Endothelial cell of umbilical vein (primary cell): ENCODE data around the gene USP17L20. TPM values are rescaled to one million over a fixed set of nuclear protein-coding genes. Genes with fewer than 3 reads are reported as not detected.
"Not testable (repeated sequence)": the region's sequence is repeated elsewhere in the genome, so short reads cannot be mapped to it uniquely, and the experiment has no call there.

Experiments used
- BruUV-seq: library from RNA; stranded (reverse); fragments of 400-500 nt; replicated peaks from 2 replicates; lab custom pipeline; 2021; lab: Mats Ljungman, UMichigan
- CTCF ChIA-PET: fragments of 300-600, 350-600 bp; sonication (Branson Sonifier 250); formaldehyde crosslinking; loops from one replicate; lab custom pipeline; 2021; ENCODE audit warnings: antibody characterized with exemption, inconsistent platforms; lab: Charles Lee
- POLR2A ChIA-PET: fragments of 300-600, 350-600 bp; sonication (Branson Sonifier 250); formaldehyde crosslinking; loops from one replicate; lab custom pipeline; 2021; ENCODE audit warnings: antibody characterized with exemption, inconsistent platforms; lab: Charles Lee
- DNase-seq: peaks from one replicate; pipeline ENCODE4 v3.0.0-alpha.2; 2011; ENCODE audit warnings: low read depth, low spot score
- FAIRE-seq: peaks from 2 replicates; lab custom pipeline; 2011; peaks lifted over from hg19 to GRCh38; lab: Jason Lieb, UNC
- H2AFZ ChIP-seq: 2 replicates; pipeline ENCODE4 v1.6.0; 2012; ENCODE audit warnings: low read depth, low read length, control low read depth, inconsistent platforms
- H3K27ac ChIP-seq: 2 replicates; pipeline ENCODE4 v1.5.1; 2011; ENCODE audit warnings: low read depth, mild to moderate bottlenecking, control low read depth, low read length, moderate library complexity; ENCODE audit not compliant: insufficient read depth
- H3K27me3 ChIP-seq, 2 experiments: 2 replicates each; pipeline versions ENCODE4 v1.6.0 to v1.6.1; 2011; ENCODE audit warnings: low read length in 2 of 2, mixed read lengths in 1 of 2; ENCODE audit not compliant: control insufficient read depth in 2 of 2, insufficient read depth in 2 of 2
- H3K36me3 ChIP-seq, 2 experiments: 2 replicates in 1 of 2; 3 replicates in 1 of 2; pipeline ENCODE4 v1.5.1; 2011; ENCODE audit warnings: low read length in 2 of 2, mild to moderate bottlenecking in 1 of 2, moderate library complexity in 1 of 2; ENCODE audit not compliant: control insufficient read depth in 2 of 2, insufficient read depth in 2 of 2; ENCODE audit errors: extremely low read depth in 1 of 2
- H3K4me1 ChIP-seq: 3 replicates; pipeline ENCODE4 v1.5.1; 2011; ENCODE audit warnings: mild to moderate bottlenecking, low read length; ENCODE audit not compliant: control insufficient read depth, insufficient read depth; ENCODE audit errors: extremely low read depth
- H3K4me2 ChIP-seq: 2 replicates; pipeline ENCODE4 v1.6.1; 2011; ENCODE audit warnings: low read length, control low read depth, mixed read lengths; ENCODE audit not compliant: insufficient read depth
- H3K4me3 ChIP-seq, 3 experiments: fragments of 200-600 bp in 1 of 3; sonication (generic), shearing (Covaris generic) in 1 of 3; replicated peaks in 1 of 3; 2 replicates each; pipeline ENCODE4 v1.5.1; 2011 to 2016; ENCODE audit warnings: control low read depth in 3 of 3, low read length in 3 of 3, mild to moderate bottlenecking in 2 of 3, inconsistent platforms in 1 of 3, low read depth in 1 of 3, moderate library complexity in 1 of 3; ENCODE audit not compliant: insufficient read depth in 1 of 3
- H3K79me2 ChIP-seq: 2 replicates; pipeline ENCODE4 v1.6.0; 2012; ENCODE audit warnings: low read length, inconsistent platforms; ENCODE audit not compliant: control insufficient read depth, insufficient read depth
- H3K9ac ChIP-seq: replicated peaks from 2 replicates; pipeline ENCODE3; 2011; ENCODE audit warnings: low read length, control low read depth; ENCODE audit not compliant: insufficient read depth; ENCODE audit errors: extremely low read depth
- H3K9me1 ChIP-seq: replicated peaks from 3 replicates; pipeline ENCODE4 v1.6.0; 2011; ENCODE audit warnings: mild to moderate bottlenecking, low read length; ENCODE audit not compliant: control insufficient read depth, insufficient read depth; ENCODE audit errors: extremely low read depth
- H3K9me3 ChIP-seq: replicated peaks from 2 replicates; pipeline ENCODE4 v1.5.1; 2012; ENCODE audit warnings: low read length, inconsistent platforms; ENCODE audit not compliant: control insufficient read depth, insufficient read depth
- H4K20me1 ChIP-seq: replicated peaks from 2 replicates; pipeline ENCODE3; 2011; ENCODE audit warnings: mild to moderate bottlenecking, low read length; ENCODE audit not compliant: control insufficient read depth, insufficient read depth; ENCODE audit errors: extremely low read depth
- dilution Hi-C: fragments of 300-500 bp; cut with MboI; formaldehyde crosslinking; loops from one replicate; pipeline ENCODE4 v1.15.0; 2019; ENCODE audit warnings: low sequenced_read_pairs; ENCODE audit not compliant: extremely low pct_ligation_motif_present
- intact Hi-C: fragments of 100-400 bp; cut with micrococcal nuclease; formaldehyde crosslinking; loops from one replicate; pipeline ENCODE4 v1.10.0; 2022
- polyA plus RNA-seq, 4 experiments: library from polyadenylated mRNA; depleted of rRNA in 3 of 4; stranded (reverse) in 3 of 4; unstranded in 1 of 4; fragments of >200 nt; gene quantifications; 2 replicates each; pipeline versions ENCODE4 v1.2.1 to v1.2.3, GENCODE V29; 2011 to 2012; ENCODE audit warnings: missing spikeins in 1 of 4
- total RNA-seq: library from RNA; stranded (reverse); gene quantifications from 2 replicates; pipeline ENCODE4 v1.2.3, GENCODE V29; 2021

USP17L20 gene
- total and polyA plus RNA-seq, 2 donors (not counting 3 experiments of a cell fraction or from before 2014, with no cell fraction given), result not detected

GRCh38 chr4:9215105-9215504 is 42.8 kb upstream of the USP17L20 start, which contains the start of gene USP17L11:
USP17L11 (plus strand) TSS chr4:9215405; CDS start chr4:9215405, 0 bp downstream.
- H3K36me3 ChIP-seq, H3K27me3 ChIP-seq, CTCF ChIA-PET, BruUV-seq, DNase-seq, H3K79me2 ChIP-seq, H3K27ac ChIP-seq, H4K20me1 ChIP-seq, H3K4me3 ChIP-seq, H3K4me1 ChIP-seq, H3K4me2 ChIP-seq, H3K9me3 ChIP-seq, H3K9me1 ChIP-seq, intact Hi-C loops, FAIRE-seq, POLR2A ChIA-PET, H2AFZ ChIP-seq, dilution Hi-C loops, H3K9ac ChIP-seq: not testable (repeated sequence)

GRCh38 chr4:9219852-9220251 is 38.1 kb upstream of the USP17L20 start, which contains the start of gene USP17L12:
USP17L12 (plus strand) TSS chr4:9220152; CDS start chr4:9220152, 0 bp downstream.
- H3K27me3 ChIP-seq, H4K20me1 ChIP-seq, H3K9me1 ChIP-seq, POLR2A ChIA-PET, H3K9me3 ChIP-seq, H3K4me1 ChIP-seq, FAIRE-seq, H3K36me3 ChIP-seq, H3K27ac ChIP-seq, H3K9ac ChIP-seq, H2AFZ ChIP-seq, H3K79me2 ChIP-seq, dilution Hi-C loops, H3K4me3 ChIP-seq, H3K4me2 ChIP-seq, intact Hi-C loops, DNase-seq, BruUV-seq, CTCF ChIA-PET: not testable (repeated sequence)

- H2AFZ ChIP-seq, POLR2A ChIA-PET, H3K4me3 ChIP-seq, FAIRE-seq, H3K36me3 ChIP-seq, H3K9me1 ChIP-seq, H3K27ac ChIP-seq, intact Hi-C loops, DNase-seq, dilution Hi-C loops, H3K79me2 ChIP-seq, H3K9me3 ChIP-seq, H3K4me2 ChIP-seq, H3K27me3 ChIP-seq, BruUV-seq, CTCF ChIA-PET, H3K9ac ChIP-seq, H4K20me1 ChIP-seq, H3K4me1 ChIP-seq: not testable (repeated sequence)
Observed at GRCh38 chr4:9224596-9224995, 33.3 kb upstream of the USP17L20 start, which contains the start of gene USP17L13. USP17L13 (plus strand) TSS chr4:9224896; CDS start chr4:9224896, 0 bp downstream.

- H4K20me1 ChIP-seq, CTCF ChIA-PET, POLR2A ChIA-PET, intact Hi-C loops, H3K36me3 ChIP-seq, H3K27me3 ChIP-seq, FAIRE-seq, H3K9me3 ChIP-seq, H3K9ac ChIP-seq, H3K4me2 ChIP-seq, BruUV-seq, H3K27ac ChIP-seq, DNase-seq, H3K9me1 ChIP-seq, H3K4me3 ChIP-seq, dilution Hi-C loops, H3K79me2 ChIP-seq, H3K4me1 ChIP-seq, H2AFZ ChIP-seq: not testable (repeated sequence)
Observed at GRCh38 chr4:9230249-9230648, 27.7 kb upstream of the USP17L20 start.
